ENCODE data around the gene SAMD4B.

GRCh38 chr19:39372047-39372802 is 30.0 kb downstream of the SAMD4B start:
- TF ChIP-seq POLR2AphosphoS5 (IDR thresholded peaks at IDR 0.05; ENCODE audit: borderline replicate concordance, low read depth, low read length) (no peak), EZH2 (IDR thresholded peaks at IDR 0.05) (no peak)
